PC-3 (cell line): ENCODE results near the gene GTPBP1. TPM values are rescaled to one million over a fixed set of nuclear protein-coding genes. Genes with fewer than 3 reads are reported as not detected.

Experiments used
- ATAC-seq: fragments of 200-7000 bp; cut with Tn5 transposase; 2 replicates; pipeline ENCODE4 v1.9.1; 2020; ENCODE audit warnings: mild to moderate bottlenecking, moderate library complexity
- BruUV-seq: library from RNA; stranded (reverse); fragments of 400-500 nt; replicated peaks from 2 replicates; lab custom pipeline; 2021; lab: Mats Ljungman, UMichigan
- CTCF ChIA-PET: fragments of 300-600 bp; sonication (Branson Sonifier 250); formaldehyde crosslinking; loops from one replicate; lab custom pipeline; 2022; ENCODE audit warnings: antibody characterized with exemption; lab: Charles Lee
- POLR2A ChIA-PET: fragments of 300-600 bp; sonication (Branson Sonifier 250); formaldehyde crosslinking; loops from one replicate; lab custom pipeline; 2022; ENCODE audit warnings: antibody characterized with exemption; ENCODE audit not compliant: unreplicated experiment; lab: Charles Lee
- DNase-seq: peaks from one replicate; pipeline ENCODE4 v3.0.0-alpha.2; 2015
- H2AFZ ChIP-seq: fragments of 300-600 bp; sonication (generic); 2 replicates; pipeline ENCODE4 v1.6.0; 2016; ENCODE audit warnings: antibody characterized with exemption, low read length
- H3F3A ChIP-seq: fragments of 300-600 bp; sonication (generic); one replicate; pipeline ENCODE4 v1.6.0; 2017; ENCODE audit warnings: antibody characterized with exemption, low read length, control low read depth, mild to moderate bottlenecking; ENCODE audit not compliant: unreplicated experiment
- H3K27ac ChIP-seq: fragments of 300-600 bp; sonication (generic); 2 replicates; pipeline ENCODE4 v1.5.1; 2016; ENCODE audit warnings: mild to moderate bottlenecking, low read length
- H3K27me3 ChIP-seq: fragments of 300-600 bp; sonication (generic); 2 replicates; pipeline ENCODE4 v1.6.1; 2016; ENCODE audit warnings: low read length, mixed read lengths
- H3K36me3 ChIP-seq: fragments of 300-600 bp; sonication (generic); 2 replicates; pipeline ENCODE4 v1.6.1; 2016; ENCODE audit warnings: low read depth, mixed run types, low read length, mixed read lengths
- H3K4me1 ChIP-seq: fragments of 300-600 bp; sonication (generic); 2 replicates; pipeline ENCODE4 v1.5.1; 2016; ENCODE audit warnings: low read length; ENCODE audit not compliant: insufficient read depth
- H3K4me2 ChIP-seq: fragments of 300-600 bp; sonication (generic); 2 replicates; pipeline ENCODE4 v1.6.0; 2016; ENCODE audit warnings: low read length
- H3K4me3 ChIP-seq: fragments of 300-600 bp; sonication (generic); 2 replicates; pipeline ENCODE4 v1.5.1; 2016; ENCODE audit warnings: mild to moderate bottlenecking, low read length, mixed read lengths
- H3K79me2 ChIP-seq: fragments of 300-600 bp; sonication (generic); 2 replicates; pipeline ENCODE4 v1.6.1; 2017; ENCODE audit warnings: low read length, mixed read lengths
- H3K9ac ChIP-seq: fragments of 300-600 bp; sonication (generic); 2 replicates; pipeline ENCODE4 v1.6.0; 2016; ENCODE audit warnings: mild to moderate bottlenecking, low read length
- H3K9me2 ChIP-seq: fragments of 300-600 bp; sonication (generic); replicated peaks from 2 replicates; pipeline ENCODE4 v1.6.1; 2016; ENCODE audit warnings: mixed run types, low read length, mixed read lengths
- H3K9me3 ChIP-seq: fragments of 300-600 bp; sonication (generic); 2 replicates; pipeline ENCODE4 v1.6.1; 2016; ENCODE audit warnings: low read length, mixed read lengths
- H4K20me1 ChIP-seq: fragments of 300-600 bp; sonication (generic); 2 replicates; pipeline ENCODE4 v1.6.1; 2016; ENCODE audit warnings: low read length, mixed read lengths
- EZH2 ChIP-seq: fragments of 300-600 bp; sonication (generic); IDR thresholded peaks from one replicate; pipeline ENCODE4 v1.6.1; 2017; ENCODE audit warnings: antibody characterized with exemption, mild to moderate bottlenecking, low read length; ENCODE audit not compliant: unreplicated experiment
- EZH2phosphoT487 ChIP-seq: fragments of 300-600 bp; sonication (generic); IDR thresholded peaks from 2 replicates; pipeline ENCODE4 v1.6.1; 2018; ENCODE audit warnings: mild to moderate bottlenecking, antibody characterized with exemption, low read length, borderline replicate concordance
- intact Hi-C: fragments of 100-400 bp; cut with micrococcal nuclease; formaldehyde crosslinking; loops from 2 replicates; pipeline ENCODE4 v1.9.0; 2023
- total RNA-seq: library from RNA; depleted of rRNA; stranded (reverse); fragments of >200 nt; gene quantifications from 2 replicates; pipeline ENCODE4 v1.2.3, GENCODE V29; 2014
- TF ChIP-seq, protein P1 (sequence below): fragments of 300-600 bp; sonication (generic); conservative IDR thresholded peaks from 2 replicates; pipeline ENCODE4 v1.5.1; 2017; ENCODE audit warnings: antibody characterized with exemption, low read depth, mild to moderate bottlenecking, low read length

GTPBP1 gene
- total RNA-seq, 1 experiment from 2014 or later: 28.2 TPM

DNA sequence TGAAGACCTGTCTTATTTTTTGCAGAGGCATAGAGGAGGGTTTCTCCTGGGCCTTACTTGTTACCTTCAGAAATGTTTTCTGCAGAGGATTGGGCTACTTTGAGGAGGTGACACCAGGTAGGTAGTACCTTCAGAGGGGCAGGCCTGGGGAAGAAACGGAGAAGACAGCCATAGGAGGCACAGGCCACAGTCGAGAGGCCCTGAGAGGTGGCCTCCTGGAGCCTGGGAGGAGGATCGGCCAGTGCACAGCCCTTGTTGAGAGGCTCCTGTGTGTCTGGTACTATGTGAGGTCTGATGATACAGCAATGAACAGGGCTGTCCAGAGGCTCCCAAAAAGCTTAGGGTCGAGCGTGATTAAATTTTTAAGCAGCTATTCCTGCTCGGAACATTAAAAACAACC, 11.5 kb downstream of the GTPBP1 start:
- Histone ChIP-seq H3K9me3 (no peaks in the 10 kb centered on the region), H3K4me1 (peaks cover 22% of the 10 kb centered on the region), H3K4me2 (no peak overlapping the region), H3K4me3 (no peak overlapping the region), H3K9me2 (no peaks in the 10 kb centered on the region), H3K27me3 (no peaks in the 10 kb centered on the region), H4K20me1 (peaks cover 15% of the 10 kb centered on the region; the same call in 1 of the 2 replicates), H2AFZ (no peak overlapping the region), H3K36me3 (peaks cover 12% of the 10 kb centered on the region), H3K9ac (no peak overlapping the region), H3F3A (no peaks in the 10 kb centered on the region), H3K27ac (no peak overlapping the region), H3K79me2 (peaks cover 48% of the 10 kb centered on the region)
- CTCF ChIA-PET: no interaction called here
- POLR2A ChIA-PET: no interaction called here
- DNase-seq: no peak
- BruUV-seq: no TSS peak
- TF ChIP-seq EZH2phosphoT487: no peak
- TF ChIP-seq EZH2: no peak
- TF ChIP-seq, protein P1, sequence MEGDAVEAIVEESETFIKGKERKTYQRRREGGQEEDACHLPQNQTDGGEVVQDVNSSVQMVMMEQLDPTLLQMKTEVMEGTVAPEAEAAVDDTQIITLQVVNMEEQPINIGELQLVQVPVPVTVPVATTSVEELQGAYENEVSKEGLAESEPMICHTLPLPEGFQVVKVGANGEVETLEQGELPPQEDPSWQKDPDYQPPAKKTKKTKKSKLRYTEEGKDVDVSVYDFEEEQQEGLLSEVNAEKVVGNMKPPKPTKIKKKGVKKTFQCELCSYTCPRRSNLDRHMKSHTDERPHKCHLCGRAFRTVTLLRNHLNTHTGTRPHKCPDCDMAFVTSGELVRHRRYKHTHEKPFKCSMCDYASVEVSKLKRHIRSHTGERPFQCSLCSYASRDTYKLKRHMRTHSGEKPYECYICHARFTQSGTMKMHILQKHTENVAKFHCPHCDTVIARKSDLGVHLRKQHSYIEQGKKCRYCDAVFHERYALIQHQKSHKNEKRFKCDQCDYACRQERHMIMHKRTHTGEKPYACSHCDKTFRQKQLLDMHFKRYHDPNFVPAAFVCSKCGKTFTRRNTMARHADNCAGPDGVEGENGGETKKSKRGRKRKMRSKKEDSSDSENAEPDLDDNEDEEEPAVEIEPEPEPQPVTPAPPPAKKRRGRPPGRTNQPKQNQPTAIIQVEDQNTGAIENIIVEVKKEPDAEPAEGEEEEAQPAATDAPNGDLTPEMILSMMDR: no peak
- ATAC-seq: no peak
- intact Hi-C loops: no loop called here

DNA sequence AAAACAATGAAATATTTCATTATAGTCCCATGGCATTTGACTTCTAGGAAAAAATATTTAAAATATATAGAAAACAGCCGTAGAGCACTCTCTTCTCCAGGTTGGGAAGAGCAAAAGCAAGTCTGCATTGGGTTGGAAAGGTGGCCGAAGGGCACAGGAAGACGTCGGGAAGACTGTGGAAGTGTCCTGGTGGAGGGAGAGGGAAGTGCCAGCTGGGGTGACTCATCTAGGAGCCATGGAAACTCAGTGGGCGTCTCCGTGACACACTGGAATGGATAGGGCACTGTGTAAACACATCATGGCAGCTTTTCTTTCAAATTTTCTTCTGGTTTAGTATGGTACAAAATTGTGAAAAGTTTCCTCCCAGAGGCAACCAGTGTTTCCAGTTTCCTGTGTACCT, 12.7 kb downstream of the GTPBP1 start:
- Histone ChIP-seq H3K4me1 (peaks cover 22% of the 10 kb centered on the region), H3K27ac (peak overlapping the region; percentile 45), H3K9me3 (no peaks in the 10 kb centered on the region), H3K79me2 (peaks cover 36% of the 10 kb centered on the region), H3K4me2 (peak overlapping the region; percentile 59), H3F3A (no peaks in the 10 kb centered on the region), H3K36me3 (peaks cover 19% of the 10 kb centered on the region), H3K27me3 (no peaks in the 10 kb centered on the region), H4K20me1 (0 out of 2 replicates have a peak, but pooled peaks cover 5% of the 10 kb centered on the region), H3K4me3 (no peak overlapping the region), H3K9ac (no peak overlapping the region), H2AFZ (no peak overlapping the region), H3K9me2 (no peaks in the 10 kb centered on the region)
- ATAC-seq (peak; percentile 100), DNase-seq (peak; percentile 85)
- TF ChIP-seq, protein P1: peak; percentile 48
- no peak for TF ChIP-seq EZH2phosphoT487
- intact Hi-C loops: no loop called here
- ChIA-PET POLR2A (interaction anchor here (0.6 to 0.7 kb wide), 3 partner anchors 9 to 137 kb away, joined by 3 read pairs; no protein-coding TSS in a partner anchor), CTCF (interaction anchor here (0.5 to 1.3 kb wide), 3 partner anchors 11 to 604 kb away, joined by 3 to 7 read pairs (median 3); no protein-coding TSS in a partner anchor)
- no TSS peak for BruUV-seq

DNA sequence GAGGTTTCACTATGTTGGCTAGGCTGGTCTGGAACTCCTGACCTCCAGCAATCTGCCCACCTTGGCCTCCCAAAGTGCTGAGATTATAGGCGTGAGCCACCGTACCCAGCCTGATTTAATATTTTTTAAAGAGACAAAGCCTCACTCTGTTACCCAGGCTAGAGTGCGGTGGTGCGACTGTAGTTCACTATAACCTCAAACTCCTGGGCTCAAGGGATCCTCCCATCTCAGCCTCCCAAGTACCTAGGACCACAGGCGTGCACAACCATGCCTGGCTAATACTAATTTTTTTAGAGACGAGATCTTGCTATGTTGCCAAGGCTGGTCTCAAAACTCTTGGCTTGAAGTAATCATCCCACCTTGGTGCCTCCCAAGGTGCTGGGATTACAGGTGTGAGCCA, 13.5 kb downstream of the GTPBP1 start:
- H3K4me2 ChIP-seq: no peak overlapping the region
- H3K27ac ChIP-seq: peak overlapping the region; percentile 16; the same call in 1 of the 2 replicates
- BruUV-seq: no TSS peak
- CTCF ChIA-PET: no interaction called here
- no peak for DNase-seq
- H3K9me3 ChIP-seq: no peaks in the 10 kb centered on the region
- peaks cover 22% of the 10 kb centered on the region for H3K4me1 ChIP-seq
- intact Hi-C loops: no loop called here
- ATAC-seq: no peak
- H3K9me2 ChIP-seq: no peaks in the 10 kb centered on the region
- peaks cover 28% of the 10 kb centered on the region for H3K79me2 ChIP-seq
- no peak overlapping the region for H3K4me3 ChIP-seq
- H3K9ac ChIP-seq: no peak overlapping the region
- POLR2A ChIA-PET: no interaction called here
- no peaks in the 10 kb centered on the region for H4K20me1 ChIP-seq
- no peaks in the 10 kb centered on the region for H3F3A ChIP-seq
- TF ChIP-seq EZH2phosphoT487: no peak
- TF ChIP-seq EZH2: no peak
- TF ChIP-seq, protein P1: no peak
- peaks cover 19% of the 10 kb centered on the region for H3K36me3 ChIP-seq
- no peaks in the 10 kb centered on the region for H3K27me3 ChIP-seq
- no peak overlapping the region for H2AFZ ChIP-seq
